HepG2 (cell line): ENCODE results near the gene NRIP2. TPM values are rescaled to one million over a fixed set of nuclear protein-coding genes. Genes with fewer than 3 reads are reported as not detected.
A peak's percentile ranks its signal among the peaks of the same experiment; 100 is the strongest.

ENCODE experiments used
- ATM ChIP-seq: fragments of 450-650 bp; IDR thresholded peaks from 2 replicates; pipeline ENCODE4 v1.7.1; 2017; ENCODE audit warnings: mild to moderate bottlenecking, borderline replicate concordance
- DPF2 ChIP-seq: sonication (generic); formaldehyde crosslinking; IDR thresholded peaks from 2 replicates; pipeline ENCODE4 v1.4.0; 2020; ENCODE audit warnings: mild to moderate bottlenecking, low read depth, missing genetic modification reagents, borderline replicate concordance
- GPN1 ChIP-seq: sonication (generic); formaldehyde crosslinking; IDR thresholded peaks from 2 replicates; pipeline ENCODE4 v1.5.1; 2020; ENCODE audit warnings: missing genetic modification reagents, borderline replicate concordance
- ISL2 ChIP-seq: sonication (generic); formaldehyde crosslinking; IDR thresholded peaks from 2 replicates; pipeline ENCODE4 v1.5.0; 2020; ENCODE audit warnings: missing genetic modification reagents
- KAT8 ChIP-seq: IDR thresholded peaks from 2 replicates; pipeline ENCODE4 v1.6.1; 2016; ENCODE audit warnings: missing genetic modification reagents, missing compliant biosample characterization
- MXD4 ChIP-seq: IDR thresholded peaks from 2 replicates; pipeline ENCODE4 v1.6.1; 2016; ENCODE audit warnings: mild to moderate bottlenecking, missing biosample characterization, missing genetic modification reagents
- NCOA2 ChIP-seq: sonication (generic); formaldehyde crosslinking; IDR thresholded peaks from 2 replicates; pipeline ENCODE4 v1.8.0; 2022; ENCODE audit warnings: inconsistent platforms
- NFYC ChIP-seq: IDR thresholded peaks from 2 replicates; pipeline ENCODE4 v1.6.1; 2016; ENCODE audit warnings: missing genetic modification reagents, missing compliant biosample characterization
- RBM22 ChIP-seq: fragments of 200-400 bp; formaldehyde crosslinking; optimal IDR thresholded peaks from 2 replicates; pipeline ENCODE3; 2017; ENCODE audit warnings: mild to moderate bottlenecking, low read length, moderate library complexity
- SP2 ChIP-seq: sonication (generic); formaldehyde crosslinking; IDR thresholded peaks from 2 replicates; pipeline ENCODE4 v1.5.1; 2020; ENCODE audit warnings: mild to moderate bottlenecking, missing genetic modification reagents
- TBX2 ChIP-seq: sonication (generic); formaldehyde crosslinking; IDR thresholded peaks from 2 replicates; pipeline ENCODE4 v1.5.0; 2020; ENCODE audit warnings: missing genetic modification reagents, mild to moderate bottlenecking, borderline replicate concordance
- TCF12 ChIP-seq, 2 experiments: fragments of 450-650 bp in 1 of 2; sonication (generic) in 1 of 2; formaldehyde crosslinking in 1 of 2; IDR thresholded peaks; 2 replicates each; pipeline versions ENCODE4 v1.6.1 to v1.8.0; 2017 to 2022; ENCODE audit warnings: antibody characterized with exemption in 1 of 2, mild to moderate bottlenecking in 1 of 2, missing genetic modification reagents in 1 of 2, moderate library complexity in 1 of 2
- THAP8 ChIP-seq: sonication (generic); formaldehyde crosslinking; IDR thresholded peaks from 2 replicates; pipeline ENCODE4 v1.5.1; 2020; ENCODE audit warnings: missing genetic modification reagents, mild to moderate bottlenecking, borderline replicate concordance
- U2AF1 ChIP-seq: fragments of 200-400 bp; formaldehyde crosslinking; optimal IDR thresholded peaks from 2 replicates; pipeline ENCODE3; 2017; ENCODE audit warnings: mild to moderate bottlenecking, low read depth, low read length
- ZBTB3 ChIP-seq: sonication (generic); formaldehyde crosslinking; IDR thresholded peaks from 2 replicates; pipeline ENCODE4 v1.4.0; 2020; ENCODE audit warnings: low read depth, mild to moderate bottlenecking, moderate library complexity, missing genetic modification reagents, borderline replicate concordance
- ZMYM2 ChIP-seq: sonication (generic); formaldehyde crosslinking; IDR thresholded peaks from 2 replicates; pipeline ENCODE4 v1.8.0; 2022; ENCODE audit warnings: mild to moderate bottlenecking, missing genetic modification reagents
- ZMYM4 ChIP-seq: sonication (generic); formaldehyde crosslinking; IDR thresholded peaks from 2 replicates; pipeline ENCODE4 v1.8.1; 2023; ENCODE audit warnings: mild to moderate bottlenecking, missing genetic modification reagents
- ZNF10 ChIP-seq: sonication (generic); formaldehyde crosslinking; IDR thresholded peaks from 2 replicates; pipeline ENCODE4 v1.4.0; 2020; ENCODE audit warnings: mild to moderate bottlenecking, low read depth, missing genetic modification reagents, borderline replicate concordance
- ZNF17 ChIP-seq: sonication (generic); formaldehyde crosslinking; IDR thresholded peaks from 2 replicates; pipeline ENCODE4 v1.5.0; 2020; ENCODE audit warnings: mild to moderate bottlenecking, missing genetic modification reagents
- ZNF30 ChIP-seq: sonication (generic); formaldehyde crosslinking; IDR thresholded peaks from 2 replicates; pipeline ENCODE4 v1.5.0; 2020; ENCODE audit warnings: mild to moderate bottlenecking, missing genetic modification reagents
- ZNF674 ChIP-seq: sonication (generic); formaldehyde crosslinking; IDR thresholded peaks from 2 replicates; pipeline ENCODE4 v1.5.0; 2020; ENCODE audit warnings: low read depth, mild to moderate bottlenecking, missing genetic modification reagents
- ZNF761 ChIP-seq: sonication (generic); formaldehyde crosslinking; conservative IDR thresholded peaks from 2 replicates; pipeline ENCODE4 v1.4.0; 2020; ENCODE audit warnings: mild to moderate bottlenecking, missing genetic modification reagents
- ZNF850 ChIP-seq: sonication (generic); formaldehyde crosslinking; conservative IDR thresholded peaks from 2 replicates; pipeline ENCODE4 v1.9.0; 2021; ENCODE audit warnings: mild to moderate bottlenecking, missing genetic modification reagents
- polyA plus RNA-seq, 8 experiments: library from polyadenylated mRNA; depleted of rRNA in 3 of 8; stranded (reverse) in 7 of 8; unstranded in 1 of 8; fragments of >200 nt; fragmentation: Illumina TruSeq in 4 of 8; extraction: Trizol in 4 of 8; gene quantifications; 2 replicates each; pipeline versions ENCODE4 v1.2.1 to v1.2.3, GENCODE V29; 2011 to 2016; ENCODE audit warnings: low read depth in 4 of 8, missing spikeins in 1 of 8, mixed read lengths in 1 of 8; ENCODE audit not compliant: insufficient read depth in 1 of 8
- total RNA-seq, 5 experiments: library from RNA; depleted of rRNA; stranded (reverse); fragments of >200 nt; fragmentation: Illumina TruSeq; extraction: Trizol; gene quantifications; 2 replicates each; pipeline ENCODE4 v1.2.3, GENCODE V29; 2016; ENCODE audit warnings: low read depth in 1 of 5
- TF ChIP-seq, protein P1 (sequence below): sonication (generic); formaldehyde crosslinking; IDR thresholded peaks from 2 replicates; pipeline ENCODE4 v1.4.0; 2020; ENCODE audit warnings: mild to moderate bottlenecking, missing genetic modification reagents
- TF ChIP-seq, protein P2 (sequence below): sonication (generic); formaldehyde crosslinking; conservative IDR thresholded peaks from 2 replicates; pipeline ENCODE4 v1.4.0; 2020; ENCODE audit warnings: missing genetic modification reagents
- TF ChIP-seq, protein P3 (sequence below): sonication (generic); formaldehyde crosslinking; IDR thresholded peaks from 2 replicates; pipeline ENCODE4 v1.4.0; 2020; ENCODE audit warnings: missing genetic modification reagents

NRIP2 gene
- total and polyA plus RNA-seq, 2 of the 13 experiments (the other 11 are each of a cell fraction or from before 2014, with no cell fraction given) = not detected

GRCh38 chr12:2812290-2813213 lies 22.3 kb downstream of the NRIP2 start, which contains the start of gene ITFG2 (continued):
- TF ChIP-seq, protein P1, sequence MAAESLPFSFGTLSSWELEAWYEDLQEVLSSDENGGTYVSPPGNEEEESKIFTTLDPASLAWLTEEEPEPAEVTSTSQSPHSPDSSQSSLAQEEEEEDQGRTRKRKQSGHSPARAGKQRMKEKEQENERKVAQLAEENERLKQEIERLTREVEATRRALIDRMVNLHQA (CRISPR knock-in tag) = 0 out of 2 replicates have a peak, but pooled peaks have one; percentile 29
- TF ChIP-seq ATM (no peak), TBX2 (CRISPR knock-in tag) (peak; percentile 89), RBM22 (peak; percentile 12), U2AF1 (peak; percentile 96), GPN1 (CRISPR knock-in tag) (0 out of 2 replicates have a peak, but pooled peaks have one; percentile 40), NFYC (peak; percentile 90), TCF12 (IDR thresholded peaks at IDR 0.05) (no peak), TCF12 (CRISPR knock-in tag; IDR thresholded peaks at IDR 0.05) (no peak; the same call in 1 of the 2 replicates), SP2 (CRISPR knock-in tag) (peak; percentile 93), ZMYM2 (CRISPR knock-in tag) (no peak), NCOA2 (CRISPR knock-in tag) (peak; percentile 24; the same call in 1 of the 2 replicates), ZNF10 (CRISPR knock-in tag) (no peak), ZNF761 (CRISPR knock-in tag) (peak; percentile 77; the same call in 1 of the 2 replicates), ISL2 (peak; percentile 64), DPF2 (no peak), ZNF674 (CRISPR knock-in tag) (no peak), ZBTB3 (CRISPR knock-in tag) (no peak), ZNF30 (CRISPR knock-in tag) (peak; percentile 65; the same call in 1 of the 2 replicates), KAT8 (CRISPR knock-in tag) (peak; percentile 97), ZMYM4 (CRISPR knock-in tag) (peak; percentile 93), MXD4 (CRISPR knock-in tag) (peak; percentile 85), ZNF850 (CRISPR knock-in tag) (no peak), ZNF17 (CRISPR knock-in tag) (no peak), THAP8 (no peak)
- TF ChIP-seq, protein P2, sequence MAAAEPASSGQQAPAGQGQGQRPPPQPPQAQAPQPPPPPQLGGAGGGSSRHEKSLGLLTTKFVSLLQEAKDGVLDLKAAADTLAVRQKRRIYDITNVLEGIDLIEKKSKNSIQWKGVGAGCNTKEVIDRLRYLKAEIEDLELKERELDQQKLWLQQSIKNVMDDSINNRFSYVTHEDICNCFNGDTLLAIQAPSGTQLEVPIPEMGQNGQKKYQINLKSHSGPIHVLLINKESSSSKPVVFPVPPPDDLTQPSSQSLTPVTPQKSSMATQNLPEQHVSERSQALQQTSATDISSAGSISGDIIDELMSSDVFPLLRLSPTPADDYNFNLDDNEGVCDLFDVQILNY = peak; percentile 36; the same call in 1 of the 2 replicates
- TF ChIP-seq, protein P3, sequence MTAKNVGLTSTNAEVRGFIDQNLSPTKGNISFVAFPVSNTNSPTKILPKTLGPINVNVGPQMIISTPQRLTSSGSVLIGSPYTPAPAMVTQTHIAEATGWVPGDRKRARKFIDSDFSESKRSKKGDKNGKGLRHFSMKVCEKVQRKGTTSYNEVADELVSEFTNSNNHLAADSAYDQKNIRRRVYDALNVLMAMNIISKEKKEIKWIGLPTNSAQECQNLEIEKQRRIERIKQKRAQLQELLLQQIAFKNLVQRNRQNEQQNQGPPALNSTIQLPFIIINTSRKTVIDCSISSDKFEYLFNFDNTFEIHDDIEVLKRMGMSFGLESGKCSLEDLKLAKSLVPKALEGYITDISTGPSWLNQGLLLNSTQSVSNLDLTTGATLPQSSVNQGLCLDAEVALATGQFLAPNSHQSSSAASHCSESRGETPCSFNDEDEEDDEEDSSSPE = peak; percentile 66
